ENCODE data around the gene ATP10A. TPM values are rescaled to one million over a fixed set of nuclear protein-coding genes. Genes with fewer than 3 reads are reported as not detected.

Gene ATP10A
- total RNA-seq, 1 donor from 2014 or later = 0.22 TPM

DNA sequence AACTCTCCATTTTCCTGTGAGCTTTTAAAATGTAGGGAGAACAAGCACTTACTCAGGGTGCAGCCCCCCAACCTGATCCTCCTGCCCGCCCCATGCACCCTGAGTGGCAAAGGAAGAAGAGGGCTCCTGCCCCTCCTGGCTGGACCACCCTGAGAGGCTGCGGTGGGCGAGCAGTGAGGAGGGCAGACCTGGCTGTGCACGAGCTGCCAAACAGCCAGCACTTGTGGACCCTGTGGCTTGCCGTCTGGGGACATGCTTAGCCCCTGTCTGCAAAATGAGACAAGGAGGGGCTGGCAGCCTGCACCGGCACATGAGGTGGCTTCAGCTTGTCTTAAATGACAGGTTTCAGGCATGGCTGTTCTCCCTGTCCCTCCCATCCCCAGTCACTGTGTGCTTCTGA, 18.6 kb downstream of the ATP10A start:
- H3K4me3 Mint-ChIP-seq = no peak overlapping the region
- TF ChIP-seq, protein P1, sequence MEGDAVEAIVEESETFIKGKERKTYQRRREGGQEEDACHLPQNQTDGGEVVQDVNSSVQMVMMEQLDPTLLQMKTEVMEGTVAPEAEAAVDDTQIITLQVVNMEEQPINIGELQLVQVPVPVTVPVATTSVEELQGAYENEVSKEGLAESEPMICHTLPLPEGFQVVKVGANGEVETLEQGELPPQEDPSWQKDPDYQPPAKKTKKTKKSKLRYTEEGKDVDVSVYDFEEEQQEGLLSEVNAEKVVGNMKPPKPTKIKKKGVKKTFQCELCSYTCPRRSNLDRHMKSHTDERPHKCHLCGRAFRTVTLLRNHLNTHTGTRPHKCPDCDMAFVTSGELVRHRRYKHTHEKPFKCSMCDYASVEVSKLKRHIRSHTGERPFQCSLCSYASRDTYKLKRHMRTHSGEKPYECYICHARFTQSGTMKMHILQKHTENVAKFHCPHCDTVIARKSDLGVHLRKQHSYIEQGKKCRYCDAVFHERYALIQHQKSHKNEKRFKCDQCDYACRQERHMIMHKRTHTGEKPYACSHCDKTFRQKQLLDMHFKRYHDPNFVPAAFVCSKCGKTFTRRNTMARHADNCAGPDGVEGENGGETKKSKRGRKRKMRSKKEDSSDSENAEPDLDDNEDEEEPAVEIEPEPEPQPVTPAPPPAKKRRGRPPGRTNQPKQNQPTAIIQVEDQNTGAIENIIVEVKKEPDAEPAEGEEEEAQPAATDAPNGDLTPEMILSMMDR (IDR thresholded peaks at IDR 0.05; ENCODE audit: unreplicated experiment) = no peak
- peaks cover 13% of the 10 kb centered on the region for H3K27me3 Mint-ChIP-seq (ENCODE audit: low read depth)
- H3K27ac Mint-ChIP-seq = no peak overlapping the region
- DNase-seq (ENCODE audit: low spot score in 2 of 2, unreplicated experiment in 2 of 2) = no peak
- no peaks in the 10 kb centered on the region for H3K36me3 Mint-ChIP-seq
- H3K4me1 Mint-ChIP-seq = peaks cover 16% of the 10 kb centered on the region
- no peaks in the 10 kb centered on the region for H3K9me3 Mint-ChIP-seq

DNA sequence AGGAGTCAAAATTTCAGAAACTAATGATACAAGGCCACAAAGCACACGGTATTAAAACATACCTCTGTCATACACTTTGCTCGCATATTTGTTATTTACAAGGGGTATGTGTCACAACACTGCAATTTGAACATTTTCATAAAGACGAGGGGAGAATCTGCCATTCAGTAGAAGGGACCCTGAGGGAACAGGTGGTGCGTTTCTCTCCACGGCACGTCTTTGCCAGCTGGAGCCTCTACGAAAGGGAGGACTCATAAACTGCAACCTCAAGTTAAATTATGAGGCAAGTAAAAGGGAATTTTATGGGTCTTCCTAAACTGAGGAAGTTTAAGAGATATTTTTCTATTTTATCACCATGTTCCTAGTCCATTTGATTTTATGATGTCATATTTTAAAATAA, 19.1 kb downstream of the ATP10A start:
- H3K27me3 Mint-ChIP-seq (ENCODE audit: low read depth) = peaks cover 18% of the 10 kb centered on the region
- peaks cover 16% of the 10 kb centered on the region for H3K4me1 Mint-ChIP-seq
- no peaks in the 10 kb centered on the region for H3K9me3 Mint-ChIP-seq
- no peak overlapping the region for H3K4me3 Mint-ChIP-seq
- no peak for DNase-seq (ENCODE audit: low spot score in 2 of 2, unreplicated experiment in 2 of 2)
- H3K27ac Mint-ChIP-seq = no peak overlapping the region
- TF ChIP-seq, protein P1 (IDR thresholded peaks at IDR 0.05; ENCODE audit: unreplicated experiment) = no peak
- no peaks in the 10 kb centered on the region for H3K36me3 Mint-ChIP-seq

DNA sequence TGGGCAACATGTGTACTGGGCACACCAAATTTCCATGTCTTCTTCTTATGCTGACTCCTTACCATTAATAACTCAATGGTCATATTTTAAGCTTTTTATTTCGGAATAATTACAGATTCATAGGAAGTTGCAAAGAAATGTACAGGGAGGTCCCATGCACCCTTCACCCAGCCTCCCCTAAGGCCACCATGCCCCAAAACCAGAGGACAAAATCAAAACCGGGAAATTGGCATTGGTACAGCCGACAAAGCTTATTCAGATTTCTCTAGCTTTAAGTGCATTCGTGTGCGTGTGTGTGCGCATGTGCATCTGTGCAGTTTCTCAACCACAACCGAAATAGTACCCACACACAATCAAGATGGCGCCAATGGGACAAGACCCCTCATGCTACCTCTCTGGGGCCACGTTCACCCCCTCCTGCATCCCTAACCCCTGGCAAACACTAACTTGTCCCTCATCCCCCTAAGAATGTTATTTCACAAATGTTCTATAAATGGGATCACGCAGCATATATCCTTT, 23.4 kb downstream of the ATP10A start:
- Mint-ChIP-seq H3K27ac (no peak overlapping the region), H3K9me3 (no peaks in the 10 kb centered on the region), H3K4me3 (no peak overlapping the region), H3K4me1 (peaks cover 10% of the 10 kb centered on the region), H3K27me3 (ENCODE audit: low read depth) (peaks cover 32% of the 10 kb centered on the region), H3K36me3 (no peaks in the 10 kb centered on the region)
- DNase-seq (ENCODE audit: low spot score in 2 of 2, unreplicated experiment in 2 of 2) = no peak
- TF ChIP-seq, protein P1 (IDR thresholded peaks at IDR 0.05; ENCODE audit: unreplicated experiment) = no peak

DNA sequence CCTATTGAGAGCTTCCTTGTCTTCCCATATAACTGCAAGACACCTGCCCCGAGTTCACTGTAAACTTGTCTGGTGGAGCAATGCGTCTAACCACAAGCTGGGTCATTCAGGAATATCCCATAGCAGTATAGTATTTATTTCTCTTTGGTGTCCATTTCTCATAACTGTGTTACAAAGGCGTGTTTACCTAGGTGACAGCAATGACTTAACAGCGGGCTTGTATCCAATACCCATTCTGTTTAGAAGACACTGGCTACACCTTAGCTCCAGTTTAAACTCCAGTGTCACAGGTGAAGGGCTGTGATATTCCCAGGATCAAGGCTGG, 24.3 kb downstream of the ATP10A start:
- H3K36me3 Mint-ChIP-seq = no peaks in the 10 kb centered on the region
- no peak overlapping the region for H3K4me3 Mint-ChIP-seq
- peaks cover 10% of the 10 kb centered on the region for H3K4me1 Mint-ChIP-seq
- no peak for DNase-seq (ENCODE audit: low spot score in 2 of 2, unreplicated experiment in 2 of 2)
- TF ChIP-seq, protein P1 (IDR thresholded peaks at IDR 0.05; ENCODE audit: unreplicated experiment) = no peak
- no peak overlapping the region for H3K27ac Mint-ChIP-seq
- peaks cover 32% of the 10 kb centered on the region for H3K27me3 Mint-ChIP-seq (ENCODE audit: low read depth)
- H3K9me3 Mint-ChIP-seq = no peaks in the 10 kb centered on the region

DNA sequence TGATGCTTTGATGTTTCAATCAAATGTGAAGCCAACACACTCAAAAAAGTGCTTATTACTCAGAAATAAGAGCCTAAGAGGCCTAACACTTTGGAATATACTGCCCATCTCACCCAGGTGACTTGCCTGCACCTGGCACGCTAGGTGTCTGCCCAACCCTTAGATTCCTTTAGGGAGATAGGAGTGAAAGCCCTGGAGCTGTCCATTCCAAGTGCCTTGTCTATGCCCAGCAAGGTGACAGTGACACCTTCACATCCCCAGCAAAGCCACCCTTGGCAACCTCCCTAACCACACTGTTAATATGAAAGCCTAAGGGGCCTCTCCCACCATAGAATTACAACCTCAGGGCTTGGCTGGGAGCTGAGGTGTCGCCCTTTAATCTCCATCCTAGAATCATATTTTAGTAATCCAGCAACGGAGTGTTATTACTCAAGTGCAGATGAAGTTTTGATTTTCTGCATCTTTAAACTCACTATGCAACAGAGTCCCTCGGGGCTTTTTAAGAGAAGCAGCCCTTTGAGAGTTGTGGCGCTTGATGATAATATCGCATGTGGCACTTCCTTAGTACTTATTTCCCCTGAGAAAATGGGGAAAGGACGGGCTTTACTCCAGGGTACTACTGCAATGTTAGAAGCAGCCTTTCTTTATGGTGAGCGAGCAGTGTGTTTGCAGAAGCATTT, 24.8 kb downstream of the ATP10A start:
- H3K27ac Mint-ChIP-seq = no peak overlapping the region
- TF ChIP-seq, protein P1 (IDR thresholded peaks at IDR 0.05; ENCODE audit: unreplicated experiment) = no peak
- H3K27me3 Mint-ChIP-seq (ENCODE audit: low read depth) = peaks cover 32% of the 10 kb centered on the region
- no peaks in the 10 kb centered on the region for H3K9me3 Mint-ChIP-seq
- peaks cover 10% of the 10 kb centered on the region for H3K4me1 Mint-ChIP-seq
- no peak overlapping the region for H3K4me3 Mint-ChIP-seq
- H3K36me3 Mint-ChIP-seq = no peaks in the 10 kb centered on the region
- DNase-seq (ENCODE audit: low spot score in 2 of 2, unreplicated experiment in 2 of 2) = no peak

Data from mesothelial cell of epicardium (in vitro differentiated cells).